Measurements from ENCODE around the gene ZNF823. TPM values are rescaled to one million over a fixed set of nuclear protein-coding genes. Genes with fewer than 3 reads are reported as not detected.
A peak's percentile ranks its signal among the peaks of the same experiment; 100 is the strongest.
"Not testable (repeated sequence)": the region's sequence is repeated elsewhere in the genome, so short reads cannot be mapped to it uniquely, and the experiment has no call there.

ZNF823 gene
- polyA plus RNA-seq, 2 of the 4 experiments (the other 2 are of a cell fraction) = 2.9 to 3.7 TPM

DNA sequence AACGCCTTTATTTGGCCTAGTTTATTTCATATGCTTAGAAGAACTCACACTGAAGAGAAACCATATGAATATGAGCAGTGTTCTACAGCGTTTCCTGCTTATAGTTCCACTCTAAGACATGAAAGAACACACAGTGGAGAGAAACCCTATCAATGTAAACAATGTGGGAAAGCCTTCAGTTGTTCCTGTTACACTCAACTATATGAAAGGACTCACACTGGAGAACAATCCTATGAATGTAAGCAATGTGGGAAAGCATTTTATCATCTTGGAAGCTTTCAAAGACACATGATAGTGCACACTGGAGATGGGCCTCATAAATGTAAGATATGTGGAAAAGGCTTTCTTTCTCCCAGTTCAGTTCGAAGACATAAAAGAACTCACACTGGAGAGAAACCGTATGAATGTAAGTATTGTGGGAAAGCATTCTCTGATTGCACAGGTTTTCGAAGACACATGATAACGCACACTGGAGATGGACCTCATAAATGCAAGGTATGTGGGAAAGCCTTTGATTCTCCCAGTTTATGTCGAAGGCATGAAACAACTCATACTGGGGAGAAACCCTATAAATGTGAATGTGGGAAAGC is 41.8 kb upstream of the ZNF823 start:
- 22% methylated on average over 7 of the region's 7 CpGs for WGBS (ENCODE audit: missing lambda C conversion rate)
- POLR2A ChIA-PET = no interaction called here
- no peak overlapping the region for H3K4me2 ChIP-seq
- FAIRE-seq (no peak), DNase-seq (ENCODE audit: low read depth in 1 of 2, low spot score in 1 of 2) (no peak), ATAC-seq (no peak)
- TF ChIP-seq HOXA7 (CRISPR knock-in tag; IDR thresholded peaks at IDR 0.05) (no peak), HOXB13 (CRISPR knock-in tag; IDR thresholded peaks at IDR 0.05; ENCODE audit: low read depth) (no peak), MAZ (IDR thresholded peaks at IDR 0.05; ENCODE audit: borderline replicate concordance, low read depth, low read length) (no peak), RNF2 (IDR thresholded peaks at IDR 0.05; ENCODE audit: borderline replicate concordance, low read depth) (no peak), ZC3H11A (IDR thresholded peaks at IDR 0.05) (no peak), KDM5A (IDR thresholded peaks at IDR 0.05) (no peak), FOSL2 (IDR thresholded peaks at IDR 0.05) (no peak), FOSL2 (CRISPR knock-in tag; IDR thresholded peaks at IDR 0.05) (no peak), EHMT2 (IDR thresholded peaks at IDR 0.05; ENCODE audit: low read depth) (no peak), NPAS2 (CRISPR knock-in tag; IDR thresholded peaks at IDR 0.05; ENCODE audit: borderline replicate concordance) (no peak), FOSB (CRISPR knock-in tag; IDR thresholded peaks at IDR 0.05) (no peak), FOXS1 (CRISPR knock-in tag; IDR thresholded peaks at IDR 0.05) (no peak), KDM1A (IDR thresholded peaks at IDR 0.05; ENCODE audit: low read depth) (no peak), GATA3 (IDR thresholded peaks at IDR 0.05; ENCODE audit: borderline replicate concordance) (no peak), ESRRA (IDR thresholded peaks at IDR 0.05; ENCODE audit: borderline replicate concordance, low read length) (no peak), E2F6 (IDR thresholded peaks at IDR 0.05; ENCODE audit: borderline replicate concordance, low read depth) (no peak), BHLHE40 (IDR thresholded peaks at IDR 0.05; ENCODE audit: low read depth, low read length) (no peak)
- TF ChIP-seq, protein P1, sequence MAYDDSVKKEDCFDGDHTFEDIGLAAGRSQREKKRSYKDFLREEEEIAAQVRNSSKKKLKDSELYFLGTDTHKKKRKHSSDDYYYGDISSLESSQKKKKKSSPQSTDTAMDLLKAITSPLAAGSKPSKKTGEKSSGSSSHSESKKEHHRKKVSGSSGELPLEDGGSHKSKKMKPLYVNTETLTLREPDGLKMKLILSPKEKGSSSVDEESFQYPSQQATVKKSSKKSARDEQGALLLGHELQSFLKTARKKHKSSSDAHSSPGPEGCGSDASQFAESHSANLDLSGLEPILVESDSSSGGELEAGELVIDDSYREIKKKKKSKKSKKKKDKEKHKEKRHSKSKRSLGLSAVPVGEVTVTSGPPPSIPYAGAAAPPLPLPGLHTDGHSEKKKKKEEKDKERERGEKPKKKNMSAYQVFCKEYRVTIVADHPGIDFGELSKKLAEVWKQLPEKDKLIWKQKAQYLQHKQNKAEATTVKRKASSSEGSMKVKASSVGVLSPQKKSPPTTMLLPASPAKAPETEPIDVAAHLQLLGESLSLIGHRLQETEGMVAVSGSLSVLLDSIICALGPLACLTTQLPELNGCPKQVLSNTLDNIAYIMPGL (CRISPR knock-in tag; IDR thresholded peaks at IDR 0.05; ENCODE audit: borderline replicate concordance) = no peak
- no peak overlapping the region for H3K4me3 ChIP-seq
- peaks cover 10% of the 10 kb centered on the region; the same call in 2 of the 3 replicates for H3K9me3 ChIP-seq
- H3K27ac ChIP-seq = no peak overlapping the region
- CTCF ChIA-PET = no interaction called here
- no peaks in the 10 kb centered on the region for H3K4me1 ChIP-seq

DNA sequence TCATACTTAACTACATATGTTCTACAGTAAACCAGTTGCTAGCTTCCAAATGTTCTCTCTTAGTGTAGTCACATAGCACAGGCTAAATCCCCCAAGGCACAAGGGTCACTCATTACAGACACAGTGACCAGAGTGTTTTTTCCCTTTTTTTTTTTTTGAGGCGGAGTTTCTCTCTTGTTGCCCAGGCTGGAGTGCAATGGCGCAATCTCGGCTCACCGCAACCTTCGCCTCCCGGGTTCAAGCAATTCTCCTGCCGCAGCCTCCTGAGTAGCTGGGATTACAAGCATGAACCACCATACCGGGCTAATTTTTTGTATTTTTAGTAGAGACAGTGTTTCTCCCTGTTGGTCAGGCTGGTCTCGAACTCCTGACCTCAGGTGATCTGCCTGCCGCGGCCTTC is 37.9 kb upstream of the ZNF823 start:
- H3K4me2 ChIP-seq; H3K4me1 ChIP-seq; H3K4me3 ChIP-seq; DNase-seq (ENCODE audit: low read depth in 1 of 2, low spot score in 1 of 2); ATAC-seq; FAIRE-seq; POLR2A ChIA-PET; H3K9me3 ChIP-seq; H3K27ac ChIP-seq; CTCF ChIA-PET: not testable (repeated sequence)
- 44% methylated on average over 11 of the region's 11 CpGs for WGBS (ENCODE audit: missing lambda C conversion rate)

GRCh38 chr19:11771520-11771919 is 32.8 kb upstream of the ZNF823 start:
- 25% methylated on average over 11 of the region's 11 CpGs for WGBS (ENCODE audit: missing lambda C conversion rate)
- FAIRE-seq, H3K4me2 ChIP-seq, H3K4me3 ChIP-seq, ATAC-seq, H3K27ac ChIP-seq, H3K4me1 ChIP-seq, POLR2A ChIA-PET, CTCF ChIA-PET, H3K9me3 ChIP-seq: not testable (repeated sequence)
- DNase-seq (ENCODE audit: low read depth in 1 of 2, low spot score in 1 of 2) = peak in 1 of 2 experiments; percentile 9

GRCh38 chr19:11769995-11770394 is 31.2 kb upstream of the ZNF823 start:
- ChIA-PET POLR2A (no interaction called here), CTCF (no interaction called here)
- 14% methylated on average over 4 of the region's 4 CpGs for WGBS (ENCODE audit: missing lambda C conversion rate)
- DNase-seq (ENCODE audit: low read depth in 1 of 2, low spot score in 1 of 2) (no peak), ATAC-seq (no peak), FAIRE-seq (no peak)
- no peaks in the 10 kb centered on the region; the same call in 2 of the 3 replicates for H3K9me3 ChIP-seq
- no peak overlapping the region for H3K4me3 ChIP-seq
- no peaks in the 10 kb centered on the region for H3K4me1 ChIP-seq
- no peak overlapping the region for H3K27ac ChIP-seq
- no peak overlapping the region for H3K4me2 ChIP-seq
- TF ChIP-seq JUN (IDR thresholded peaks at IDR 0.05) (no peak), HDAC2 (IDR thresholded peaks at IDR 0.05) (no peak), ATOH8 (CRISPR knock-in tag; IDR thresholded peaks at IDR 0.05; ENCODE audit: low read depth) (no peak), RNF2 (IDR thresholded peaks at IDR 0.05; ENCODE audit: borderline replicate concordance, low read depth) (no peak), MYC (IDR thresholded peaks at IDR 0.05; ENCODE audit: borderline replicate concordance, low read length) (no peak), MAX (IDR thresholded peaks at IDR 0.05) (no peak), CTCF (IDR thresholded peaks at IDR 0.05) (no peak), SMC3 (IDR thresholded peaks at IDR 0.05) (no peak), RAD21 (conservative IDR thresholded peaks at IDR 0.05 in 1 of 2, IDR thresholded peaks at IDR 0.05 in 1 of 2) (no peak), CEBPB (IDR thresholded peaks at IDR 0.05) (no peak), ZFP36 (IDR thresholded peaks at IDR 0.05; ENCODE audit: borderline replicate concordance, partially characterized antibody) (no peak)

All from A549 (cell line).